Left colon (tissue), 2 donors: Measurements from ENCODE around the gene ITGBL1. TPM values are rescaled to one million over a fixed set of nuclear protein-coding genes. Genes with fewer than 3 reads are reported as not detected.

ENCODE experiments used
- ATAC-seq: fragments of 200-7000 bp; cut with Tn5 transposase; one replicate; pipeline ENCODE4 v1.9.1; 2020; ENCODE audit warnings: mild to moderate bottlenecking, moderate library complexity
- DNase-seq, 2 donors: peaks; one replicate each; pipeline ENCODE4 v3.0.0-alpha.2; 2020
- intact Hi-C, 2 donors: fragments of 100-400 bp; cut with DNase I in 1 of 2; cut with micrococcal nuclease in 1 of 2; formaldehyde crosslinking; loops; one replicate each; pipeline versions ENCODE4 v1.11.2 to v1.14.0; 2022; cut with DNase I, micrococcal nuclease
- total RNA-seq, 2 donors: library from RNA; stranded (reverse); fragmentation: NEBNext Ultra II Directional; extraction: Animal tissue kit (Norgen Biotek cat#: 25700); gene quantifications; one replicate each; pipeline ENCODE4 v1.2.1, GENCODE V29; 2021
- donor health status: DM: no; HTN: no; CAD: no.
- donor health status: DM: yes; HTN: yes; CAD: no.

Gene ITGBL1
- total RNA-seq, 2 donors from 2014 or later: 0.18 to 0.84 TPM

DNA sequence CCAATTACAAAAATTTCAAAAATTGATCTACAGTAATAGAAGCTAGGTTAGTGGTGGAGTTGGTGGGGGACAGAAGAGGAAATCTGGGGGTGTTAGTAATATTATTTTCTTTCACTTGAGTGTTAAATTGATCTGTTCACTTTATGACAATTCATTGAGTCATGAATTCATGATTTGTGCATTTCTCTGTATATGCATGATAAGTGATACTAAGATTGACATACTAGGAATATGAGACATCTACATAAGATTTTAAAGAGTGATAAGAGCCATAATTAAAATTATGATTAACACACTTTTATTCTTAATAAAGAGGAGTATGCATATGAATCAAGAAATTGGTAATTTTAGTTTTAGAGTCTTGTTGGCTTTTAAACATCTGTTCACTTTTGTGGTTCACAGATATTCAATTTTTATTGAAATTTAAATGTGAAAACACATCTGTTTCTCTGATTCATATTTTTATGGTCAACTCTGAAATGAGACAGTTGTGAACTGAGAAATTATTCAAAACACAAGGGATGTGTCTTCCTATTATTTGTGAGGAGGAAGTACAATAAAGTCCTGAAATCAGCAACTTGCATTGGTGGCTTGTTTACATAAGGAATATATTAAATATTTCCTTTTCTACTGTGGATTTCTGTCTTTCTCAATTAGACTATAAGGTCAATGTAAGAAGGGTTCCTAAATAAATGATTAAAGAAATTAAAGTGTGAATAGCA lies 196.5 kb downstream of the ITGBL1 start:
- no peak for ATAC-seq
- intact Hi-C loops: no loop called here
- no peak for DNase-seq

DNA sequence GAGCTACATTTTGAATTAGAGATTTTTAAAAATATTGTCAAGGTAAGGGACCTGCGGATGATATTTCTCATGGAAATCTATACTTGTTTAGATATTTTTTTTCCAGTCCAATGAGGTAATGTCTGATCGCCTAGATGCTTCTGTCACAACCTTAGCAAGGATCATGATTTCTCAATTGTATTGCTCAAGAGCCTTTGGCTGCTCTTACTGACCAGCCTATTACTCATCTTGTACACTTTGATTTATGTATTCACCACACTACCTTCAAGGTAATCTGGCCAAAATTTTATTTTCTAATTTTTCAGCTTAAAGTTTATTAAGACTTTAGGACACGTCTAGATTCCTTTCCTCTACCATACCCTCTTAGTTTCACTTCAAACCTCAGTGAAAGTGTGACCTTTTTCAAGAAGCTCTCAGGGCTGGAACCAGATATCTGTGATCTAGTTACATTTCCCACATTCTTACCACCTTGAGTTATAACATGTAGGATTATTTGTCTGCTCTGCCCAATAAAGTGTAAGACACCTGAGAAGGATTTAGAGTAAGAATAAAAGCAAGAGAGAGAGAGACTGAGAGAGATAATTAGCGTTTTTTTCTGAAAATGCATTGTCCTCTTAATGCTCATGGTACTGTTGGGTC lies 197.1 kb downstream of the ITGBL1 start:
- no peak for DNase-seq
- intact Hi-C loops: no loop called here
- ATAC-seq: no peak

DNA sequence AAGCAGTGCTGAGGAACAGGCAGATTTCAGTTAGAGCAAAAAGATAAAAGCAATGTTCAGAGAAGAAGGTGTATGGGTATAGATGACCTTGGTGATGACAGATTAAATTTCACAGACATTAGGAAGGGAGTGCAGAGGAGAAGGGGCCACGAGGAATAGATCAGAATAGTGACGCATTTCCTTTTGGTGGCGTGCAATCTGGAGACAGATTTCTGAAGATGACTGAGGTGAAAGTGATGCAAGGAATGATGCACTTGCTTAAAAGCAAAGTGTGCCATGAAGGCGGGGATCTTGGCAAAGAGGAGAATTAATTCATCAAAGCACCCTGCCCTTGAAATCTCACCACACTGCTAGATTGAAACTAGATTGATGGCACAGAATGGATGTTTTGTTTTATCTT lies 202.4 kb downstream of the ITGBL1 start:
- intact Hi-C loops: no loop called here
- DNase-seq: no peak
- no peak for ATAC-seq

DNA sequence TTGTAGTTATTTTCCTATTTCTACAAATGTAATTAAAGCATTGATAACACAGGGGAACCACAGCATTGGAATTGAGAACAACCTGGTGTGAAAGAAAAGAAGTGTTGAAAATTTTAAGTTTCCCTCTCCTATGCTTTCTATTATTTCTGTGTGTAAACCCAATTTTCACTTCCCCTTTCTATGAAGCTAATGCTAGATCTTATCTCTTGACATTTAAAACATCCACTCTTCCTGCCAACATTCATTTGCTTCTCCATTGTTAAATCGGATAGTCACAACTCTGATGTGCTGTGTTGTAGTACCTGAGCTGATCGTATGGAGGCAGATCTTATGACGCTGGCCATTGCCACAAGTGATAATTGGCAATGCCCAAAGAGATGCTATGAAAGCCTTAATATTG lies 203.0 kb downstream of the ITGBL1 start:
- intact Hi-C loops: no loop called here
- no peak for DNase-seq
- ATAC-seq: no peak

- intact Hi-C loops: no loop called here
- no peak for ATAC-seq
- no peak for DNase-seq
Observed at GRCh38 chr13:101660711-101661110, 208.2 kb downstream of the ITGBL1 start.

- intact Hi-C loops: no loop called here
- no peak for ATAC-seq
- DNase-seq: no peak
Observed at GRCh38 chr13:101661839-101662238, 209.4 kb downstream of the ITGBL1 start.

GRCh38 chr13:101673360-101674105 lies 221.1 kb downstream of the ITGBL1 start:
- DNase-seq: no peak
- intact Hi-C loops: no loop called here

GRCh38 chr13:101681834-101682233 lies 229.4 kb downstream of the ITGBL1 start:
- no peak for ATAC-seq
- intact Hi-C loops: no loop called here
- DNase-seq: no peak

More at GRCh38 chr13:101673360-101674105, 221.1 kb downstream of the ITGBL1 start:
- ATAC-seq: no peak

GRCh38 chr13:101686003-101686402 lies 233.5 kb downstream of the ITGBL1 start:
- intact Hi-C loops: no loop called here
- no peak for DNase-seq
- no peak for ATAC-seq

- DNase-seq (no peak), ATAC-seq (no peak)
- intact Hi-C loops: no loop called here
Observed at GRCh38 chr13:101690871-101691270, 238.4 kb downstream of the ITGBL1 start.

DNA sequence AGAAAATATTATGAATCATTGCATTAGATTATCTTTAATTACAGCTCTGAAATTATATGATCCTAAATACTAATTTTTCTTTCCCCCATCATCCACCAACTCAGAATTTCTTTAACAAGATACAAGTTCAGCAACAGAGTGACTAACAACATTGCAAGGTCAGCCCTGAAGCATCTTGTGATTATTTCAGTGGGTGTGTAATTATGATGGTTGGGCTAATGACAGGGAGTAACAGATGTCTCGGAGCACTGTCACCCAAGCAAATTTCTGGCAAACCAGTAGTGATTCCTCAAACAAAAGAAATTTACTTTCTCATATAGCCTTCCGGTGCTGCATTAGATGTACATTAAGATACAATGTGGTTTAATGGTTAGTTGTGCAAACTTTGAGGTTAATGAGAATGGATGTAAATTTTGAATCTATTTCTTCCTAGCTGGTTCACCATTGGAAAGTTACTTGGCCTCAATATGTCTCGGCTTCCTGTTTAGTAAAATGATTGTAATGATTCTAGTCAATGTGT lies 238.9 kb downstream of the ITGBL1 start:
- ATAC-seq (no peak), DNase-seq (no peak)
- intact Hi-C loops: no loop called here

- ATAC-seq (no peak), DNase-seq (no peak)
- intact Hi-C loops: no loop called here
Observed at GRCh38 chr13:101695870-101696516, 243.5 kb downstream of the ITGBL1 start.

DNA sequence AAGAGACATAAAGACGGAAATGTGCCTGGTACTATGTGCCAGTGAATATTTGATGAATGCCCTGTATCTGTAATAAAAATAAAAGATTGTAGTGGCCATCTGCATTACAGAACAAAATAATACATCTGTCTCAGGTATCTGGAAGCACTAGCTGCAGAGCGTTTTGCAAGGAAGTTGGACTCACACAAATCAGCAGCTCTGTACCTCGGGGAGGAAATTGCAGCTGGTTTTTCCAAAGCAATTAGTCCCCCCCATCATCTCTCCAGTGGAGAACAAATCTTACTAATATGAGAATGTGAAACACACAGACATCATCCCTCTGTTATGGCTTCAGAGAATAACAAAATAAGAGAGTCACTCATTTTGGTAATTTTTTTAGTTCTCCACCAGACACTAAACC lies 245.3 kb downstream of the ITGBL1 start:
- no peak for DNase-seq
- intact Hi-C loops: no loop called here
- no peak for ATAC-seq

GRCh38 chr13:101698400-101698799 lies 245.9 kb downstream of the ITGBL1 start:
- intact Hi-C loops: no loop called here
- ATAC-seq (no peak), DNase-seq (no peak)

DNA sequence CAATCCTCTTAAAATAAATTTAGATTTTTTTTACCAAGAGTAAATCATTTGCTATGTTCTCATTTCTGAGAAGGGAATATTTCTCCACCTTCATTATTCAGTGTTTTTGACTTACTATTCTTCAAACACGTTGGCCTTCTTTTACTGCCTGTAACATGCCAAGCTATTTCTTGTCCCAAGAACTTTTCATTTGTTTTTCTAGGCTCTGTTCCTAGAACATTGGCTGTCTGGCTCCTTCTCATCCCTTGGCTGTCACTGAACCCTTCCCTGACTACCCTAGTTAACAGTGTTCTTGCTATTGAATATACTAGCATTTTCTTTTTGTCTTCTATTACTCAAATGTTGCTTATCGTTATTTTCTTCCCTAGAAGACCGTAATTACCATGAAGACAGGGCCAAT lies 248.1 kb downstream of the ITGBL1 start:
- no peak for ATAC-seq
- no peak for DNase-seq
- intact Hi-C loops: no loop called here

- intact Hi-C loops: no loop called here
- DNase-seq (no peak), ATAC-seq (no peak)
Observed at GRCh38 chr13:101703081-101703480, 250.6 kb downstream of the ITGBL1 start.

- no peak for ATAC-seq
- intact Hi-C loops: no loop called here
- no peak for DNase-seq
Observed at GRCh38 chr13:101703838-101704237, 251.4 kb downstream of the ITGBL1 start.

GRCh38 chr13:101706651-101707050 lies 254.2 kb downstream of the ITGBL1 start:
- ATAC-seq (no peak), DNase-seq (no peak)
- intact Hi-C loops: no loop called here

DNA sequence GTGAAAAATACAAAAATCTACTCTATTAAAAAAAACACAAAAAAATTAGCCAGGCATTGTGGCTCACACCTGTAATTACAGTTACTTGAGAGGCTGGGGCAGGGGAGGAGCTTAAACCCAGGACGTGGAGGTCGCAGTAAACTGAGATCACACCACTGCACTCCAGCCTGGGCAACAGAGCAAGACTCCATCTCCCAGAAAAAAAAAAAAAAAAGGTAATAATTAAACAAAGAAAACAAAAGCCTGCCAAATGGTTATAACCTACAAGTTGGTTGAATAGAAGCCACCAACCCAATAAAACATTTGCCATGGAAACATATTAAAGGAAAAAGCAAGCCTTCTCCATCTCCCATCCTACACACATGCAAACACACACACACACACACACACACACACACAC lies 255.2 kb downstream of the ITGBL1 start:
- intact Hi-C loops: no loop called here
- DNase-seq (no peak), ATAC-seq (no peak)
